Measurements from ENCODE around the gene KRT222.
A peak's percentile ranks its signal among the peaks of the same experiment; 100 is the strongest.

- TF ChIP-seq POLR2A (IDR thresholded peaks at IDR 0.05; ENCODE audit: low read length), result peak; percentile 65
- no peak for TF ChIP-seq GATA1 (IDR thresholded peaks at IDR 0.05; ENCODE audit: low read depth, low read length)
Observed at GRCh38 chr17:40647624-40648383, 17.2 kb downstream of the KRT222 start, which contains the start of gene SMARCE1.

Data from erythroblast (primary cell).